CD4-positive, alpha-beta T cell treated with Interleukin-15 for 4 hours (primary cell): ENCODE measurements around the gene CNTNAP2.
"Not testable (repeated sequence)": the region's sequence is repeated elsewhere in the genome, so short reads cannot be mapped to it uniquely, and the experiment has no call there.

ENCODE experiments used
- DNase-seq: peaks from one replicate; pipeline ENCODE4 v3.0.0-alpha.2; 2020; ENCODE audit warnings: low spot score

The CNTNAP2 gene

GRCh38 chr7:147765301-147765700 lies 1648.7 kb downstream of the CNTNAP2 start:
- DNase-seq = no peak

- DNase-seq = no peak
Observed at GRCh38 chr7:147771344-147771743, 1654.7 kb downstream of the CNTNAP2 start.

GRCh38 chr7:147774461-147774860 lies 1657.9 kb downstream of the CNTNAP2 start:
- DNase-seq = no peak

GRCh38 chr7:147775516-147776284 lies 1659.1 kb downstream of the CNTNAP2 start:
- no peak for DNase-seq

GRCh38 chr7:147777309-147777708 lies 1660.7 kb downstream of the CNTNAP2 start:
- no peak for DNase-seq

- DNase-seq = no peak
Observed at GRCh38 chr7:147779949-147780348, 1663.3 kb downstream of the CNTNAP2 start.

- DNase-seq = no peak
Observed at GRCh38 chr7:147796581-147796980, 1680.0 kb downstream of the CNTNAP2 start.

- DNase-seq = no peak
Observed at GRCh38 chr7:147798001-147798400, 1681.4 kb downstream of the CNTNAP2 start.

GRCh38 chr7:147801762-147802161 lies 1685.2 kb downstream of the CNTNAP2 start:
- not testable (repeated sequence) for DNase-seq

- DNase-seq = no peak
Observed at GRCh38 chr7:147803151-147803550, 1686.5 kb downstream of the CNTNAP2 start.

GRCh38 chr7:147803606-147804005 lies 1687.0 kb downstream of the CNTNAP2 start:
- no peak for DNase-seq

GRCh38 chr7:147804032-147804431 lies 1687.4 kb downstream of the CNTNAP2 start:
- DNase-seq = no peak

- DNase-seq = no peak
Observed at GRCh38 chr7:147805996-147806576, 1689.5 kb downstream of the CNTNAP2 start.

- no peak for DNase-seq
Observed at GRCh38 chr7:147809786-147810185, 1693.2 kb downstream of the CNTNAP2 start.

- DNase-seq = no peak
Observed at GRCh38 chr7:147810269-147810668, 1693.7 kb downstream of the CNTNAP2 start.

GRCh38 chr7:147811923-147812322 lies 1695.3 kb downstream of the CNTNAP2 start:
- no peak for DNase-seq

GRCh38 chr7:147813316-147813715 lies 1696.7 kb downstream of the CNTNAP2 start:
- no peak for DNase-seq

- DNase-seq = no peak
Observed at GRCh38 chr7:147818317-147818716, 1701.7 kb downstream of the CNTNAP2 start.

GRCh38 chr7:147824671-147825070 lies 1708.1 kb downstream of the CNTNAP2 start:
- no peak for DNase-seq

GRCh38 chr7:147829016-147829415 lies 1712.4 kb downstream of the CNTNAP2 start:
- DNase-seq = no peak

- DNase-seq = no peak
Observed at GRCh38 chr7:147833557-147833956, 1717.0 kb downstream of the CNTNAP2 start.

GRCh38 chr7:147833970-147834369 lies 1717.4 kb downstream of the CNTNAP2 start:
- DNase-seq = no peak

GRCh38 chr7:147852833-147853232 lies 1736.2 kb downstream of the CNTNAP2 start:
- no peak for DNase-seq
